SK-N-SH (cell line): ENCODE measurements around the gene GAR1.

Experiments
- EP300 ChIP-seq, 2 experiments: IDR thresholded peaks; 2 replicates each; pipeline versions ENCODE4 v1.4.0 to v1.6.1; 2012; ENCODE audit warnings: borderline replicate concordance in 1 of 2, low read depth in 1 of 2, low read length in 1 of 2
- RFX5 ChIP-seq: IDR thresholded peaks from 2 replicates; pipeline ENCODE4 v1.6.1; 2012; ENCODE audit warnings: mild to moderate bottlenecking, improper control_type of control experiment, low read length
- TF ChIP-seq, protein P1 (sequence below): fragments of 150-350 bp; IDR thresholded peaks from 2 replicates; pipeline ENCODE4 v1.6.1; 2016; ENCODE audit warnings: mild to moderate bottlenecking, low read depth, low read length
- TF ChIP-seq, protein P2 (sequence below): fragments of 200-600 bp; sonication (generic); IDR thresholded peaks from 2 replicates; pipeline ENCODE4 v1.6.1; 2017; ENCODE audit warnings: antibody characterized with exemption, mild to moderate bottlenecking, moderate library complexity
- TF ChIP-seq, protein P3 (sequence below): fragments of 150-350 bp; IDR thresholded peaks from 2 replicates; pipeline ENCODE4 v1.6.1; 2017; ENCODE audit warnings: antibody characterized with exemption, low read length, low read depth, borderline replicate concordance

DNA sequence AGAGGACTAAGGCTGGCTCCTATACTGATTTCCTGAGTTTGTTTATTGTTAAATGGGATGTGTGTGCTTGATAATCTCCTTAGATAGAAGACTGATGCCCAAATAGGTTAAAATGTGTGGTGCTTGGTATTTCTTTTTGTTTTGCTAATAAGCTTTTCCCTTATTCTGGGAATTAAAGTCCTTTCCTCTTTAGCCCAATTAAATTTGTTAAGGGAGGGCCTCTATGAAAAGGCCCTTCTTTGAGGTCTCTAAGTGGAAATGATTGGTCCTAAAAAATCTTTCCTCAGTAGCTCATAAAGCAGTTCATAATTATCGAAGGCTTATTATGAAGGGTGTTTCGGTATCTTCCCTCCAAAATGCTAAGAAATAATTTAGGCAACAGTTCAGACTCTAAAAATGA lies 12.1 kb downstream of the GAR1 start, which contains the start of gene RRH:
- TF ChIP-seq, protein P1, sequence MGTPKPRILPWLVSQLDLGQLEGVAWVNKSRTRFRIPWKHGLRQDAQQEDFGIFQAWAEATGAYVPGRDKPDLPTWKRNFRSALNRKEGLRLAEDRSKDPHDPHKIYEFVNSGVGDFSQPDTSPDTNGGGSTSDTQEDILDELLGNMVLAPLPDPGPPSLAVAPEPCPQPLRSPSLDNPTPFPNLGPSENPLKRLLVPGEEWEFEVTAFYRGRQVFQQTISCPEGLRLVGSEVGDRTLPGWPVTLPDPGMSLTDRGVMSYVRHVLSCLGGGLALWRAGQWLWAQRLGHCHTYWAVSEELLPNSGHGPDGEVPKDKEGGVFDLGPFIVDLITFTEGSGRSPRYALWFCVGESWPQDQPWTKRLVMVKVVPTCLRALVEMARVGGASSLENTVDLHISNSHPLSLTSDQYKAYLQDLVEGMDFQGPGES = no peak
- TF ChIP-seq, protein P2, sequence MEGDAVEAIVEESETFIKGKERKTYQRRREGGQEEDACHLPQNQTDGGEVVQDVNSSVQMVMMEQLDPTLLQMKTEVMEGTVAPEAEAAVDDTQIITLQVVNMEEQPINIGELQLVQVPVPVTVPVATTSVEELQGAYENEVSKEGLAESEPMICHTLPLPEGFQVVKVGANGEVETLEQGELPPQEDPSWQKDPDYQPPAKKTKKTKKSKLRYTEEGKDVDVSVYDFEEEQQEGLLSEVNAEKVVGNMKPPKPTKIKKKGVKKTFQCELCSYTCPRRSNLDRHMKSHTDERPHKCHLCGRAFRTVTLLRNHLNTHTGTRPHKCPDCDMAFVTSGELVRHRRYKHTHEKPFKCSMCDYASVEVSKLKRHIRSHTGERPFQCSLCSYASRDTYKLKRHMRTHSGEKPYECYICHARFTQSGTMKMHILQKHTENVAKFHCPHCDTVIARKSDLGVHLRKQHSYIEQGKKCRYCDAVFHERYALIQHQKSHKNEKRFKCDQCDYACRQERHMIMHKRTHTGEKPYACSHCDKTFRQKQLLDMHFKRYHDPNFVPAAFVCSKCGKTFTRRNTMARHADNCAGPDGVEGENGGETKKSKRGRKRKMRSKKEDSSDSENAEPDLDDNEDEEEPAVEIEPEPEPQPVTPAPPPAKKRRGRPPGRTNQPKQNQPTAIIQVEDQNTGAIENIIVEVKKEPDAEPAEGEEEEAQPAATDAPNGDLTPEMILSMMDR = no peak
- no peak for TF ChIP-seq RFX5
- TF ChIP-seq, protein P3, sequence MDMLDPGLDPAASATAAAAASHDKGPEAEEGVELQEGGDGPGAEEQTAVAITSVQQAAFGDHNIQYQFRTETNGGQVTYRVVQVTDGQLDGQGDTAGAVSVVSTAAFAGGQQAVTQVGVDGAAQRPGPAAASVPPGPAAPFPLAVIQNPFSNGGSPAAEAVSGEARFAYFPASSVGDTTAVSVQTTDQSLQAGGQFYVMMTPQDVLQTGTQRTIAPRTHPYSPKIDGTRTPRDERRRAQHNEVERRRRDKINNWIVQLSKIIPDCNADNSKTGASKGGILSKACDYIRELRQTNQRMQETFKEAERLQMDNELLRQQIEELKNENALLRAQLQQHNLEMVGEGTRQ = no peak
- TF ChIP-seq EP300 (IDR thresholded peaks at IDR 0.05; ENCODE audit: borderline replicate concordance in 1 of 2, low read depth in 1 of 2, low read length in 1 of 2) = no peak
